Posterior vena cava (tissue), 2 donors: ENCODE data around the gene ENOX1. TPM values are rescaled to one million over a fixed set of nuclear protein-coding genes. Genes with fewer than 3 reads are reported as not detected.
"Not testable (repeated sequence)": the region's sequence is repeated elsewhere in the genome, so short reads cannot be mapped to it uniquely, and the experiment has no call there.

ENCODE experiments used
- DNase-seq: peaks from one replicate; pipeline ENCODE4 v3.0.0-alpha.2; 2020; ENCODE audit warnings: low spot score
- intact Hi-C, 2 donors: fragments of 100-400 bp; cut with DNase I; formaldehyde crosslinking; loops; one replicate each; pipeline versions ENCODE4 v1.14.1 to v1.14.2; 2022 to 2023
- long read RNA-seq, 2 donors: library from polyadenylated mRNA; unstranded; transcript quantifications; one replicate each; pipeline ENCODE4 v2.0.0, GENCODE V29; 2020 to 2021
- total RNA-seq, 2 donors: library from RNA; stranded (reverse); fragmentation: NEBNext Ultra II Directional; extraction: Animal tissue kit (Norgen Biotek cat#: 25700); gene quantifications; one replicate each; pipeline ENCODE4 v1.2.1, GENCODE V29; 2021
- donor health status: DM: yes; HTN: yes; CAD: no.
- donor health status: DM: yes; HTN: yes; CAD: no.

ENOX1 gene
- 1 to 10 TPM; 2.7 to 5.3 TPM for total RNA-seq
- long read RNA-seq, donor 1, partial matches to known transcripts: 2 of 8 reads
- long read RNA-seq, donor 1, other reads (novel, unspliced or antisense): 6 of 8 reads
- long read RNA-seq, donor 2, partial matches to known transcripts: 3 of 4 reads
- long read RNA-seq, donor 2, other reads (novel, unspliced or antisense): 1 of 4 reads

DNA sequence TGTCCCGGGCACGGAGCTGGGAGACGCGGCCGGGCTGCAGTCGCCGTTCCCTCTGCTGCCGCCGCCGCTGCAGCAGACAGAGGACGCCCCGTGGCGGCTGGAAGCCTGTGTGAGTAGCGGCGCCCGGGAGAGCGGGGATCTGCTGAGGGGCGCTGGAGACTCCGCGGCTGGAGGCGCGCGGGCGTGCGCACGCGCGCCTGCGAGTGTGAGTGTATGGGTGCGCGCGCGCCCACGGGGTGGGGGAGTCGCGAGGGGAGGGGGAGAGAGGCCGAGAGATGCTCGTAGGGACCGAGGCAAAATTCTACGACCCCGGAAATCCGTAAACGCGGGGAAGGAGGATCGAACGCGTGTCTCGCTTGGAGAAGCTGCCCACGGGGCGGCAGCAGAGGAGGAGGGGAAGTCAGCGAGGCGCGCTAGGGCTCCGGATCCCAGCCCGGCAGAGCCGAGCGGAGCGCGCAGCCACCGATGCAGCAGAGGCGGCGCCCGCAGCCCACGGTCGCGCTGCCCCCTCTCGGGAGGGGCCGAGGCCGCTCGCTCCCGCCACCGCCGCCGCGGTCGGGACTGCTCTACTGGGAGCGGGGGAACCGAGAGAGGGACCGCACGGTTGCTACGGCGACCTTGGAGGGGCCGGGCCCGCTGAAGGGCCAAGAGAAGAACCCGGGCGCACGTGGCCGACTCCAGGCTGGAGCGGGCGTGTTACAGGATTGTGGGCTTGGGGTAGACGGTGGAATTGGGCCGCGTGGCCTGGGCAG is at the start of gene ENOX1:
TSS of gene ENOX1 (minus strand) at position 207 of the 752 bp plus-strand sequence.
- peak; percentile 86 for DNase-seq
- intact Hi-C loops: no loop called here

DNA sequence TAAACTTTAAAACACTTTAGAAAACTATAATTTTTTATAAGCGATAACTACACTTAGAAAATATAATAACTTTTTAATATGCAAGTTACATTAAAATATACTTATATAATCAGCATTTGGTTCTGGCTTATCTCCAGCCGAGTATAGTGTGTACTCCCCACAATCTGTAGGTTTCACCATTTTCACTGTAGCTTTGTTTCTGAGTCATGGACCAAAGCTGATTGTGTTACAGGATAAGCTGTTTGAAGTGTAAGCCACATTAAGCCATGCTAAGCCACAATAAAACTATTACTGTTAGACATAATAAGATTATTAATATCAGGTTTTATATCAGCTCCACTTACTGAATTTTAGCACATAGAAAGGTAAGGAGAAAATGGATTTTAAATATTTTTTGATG is 48.9 kb upstream of the ENOX1 start:
- DNase-seq: no peak
- intact Hi-C loops: no loop called here

DNA sequence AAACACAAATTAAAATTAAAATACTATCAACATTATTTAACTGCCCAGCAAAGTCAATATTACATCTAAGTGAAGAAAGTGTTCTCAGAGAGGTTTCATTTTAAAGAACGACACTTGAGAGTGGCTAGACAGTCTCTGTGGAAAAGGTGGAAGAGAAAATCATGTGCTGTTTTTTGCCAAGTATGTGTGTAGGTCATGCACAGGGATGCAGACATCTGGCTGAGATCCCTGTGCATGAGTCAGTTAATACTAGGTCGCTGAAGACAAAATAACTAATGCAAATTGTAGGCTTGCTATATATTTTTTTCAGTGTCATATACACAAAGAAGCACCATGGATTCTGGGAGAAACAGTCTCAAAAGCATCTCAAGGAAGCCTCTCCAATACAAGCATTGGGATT is 44.3 kb upstream of the ENOX1 start:
- intact Hi-C loops: no loop called here
- DNase-seq: no peak

DNA sequence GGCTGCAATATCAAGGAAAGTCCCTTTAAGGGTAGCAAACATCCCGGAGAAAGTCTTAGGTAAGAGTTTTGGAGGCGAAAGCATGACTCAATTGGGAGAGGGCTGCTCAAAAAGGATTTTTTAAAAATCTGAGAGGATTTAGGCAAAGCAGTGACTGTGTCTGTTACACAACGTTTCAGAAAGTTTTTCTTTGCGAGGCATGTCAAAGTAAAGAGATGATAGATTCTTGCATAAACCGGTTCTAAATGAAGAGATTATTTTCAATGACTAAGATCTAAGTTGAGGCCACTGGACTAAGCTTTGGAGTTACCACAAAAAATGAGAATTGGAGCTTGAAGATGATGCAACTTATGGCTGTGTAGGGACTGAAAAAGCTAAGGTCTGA is 43.7 kb upstream of the ENOX1 start:
- intact Hi-C loops: no loop called here
- DNase-seq: no peak

DNA sequence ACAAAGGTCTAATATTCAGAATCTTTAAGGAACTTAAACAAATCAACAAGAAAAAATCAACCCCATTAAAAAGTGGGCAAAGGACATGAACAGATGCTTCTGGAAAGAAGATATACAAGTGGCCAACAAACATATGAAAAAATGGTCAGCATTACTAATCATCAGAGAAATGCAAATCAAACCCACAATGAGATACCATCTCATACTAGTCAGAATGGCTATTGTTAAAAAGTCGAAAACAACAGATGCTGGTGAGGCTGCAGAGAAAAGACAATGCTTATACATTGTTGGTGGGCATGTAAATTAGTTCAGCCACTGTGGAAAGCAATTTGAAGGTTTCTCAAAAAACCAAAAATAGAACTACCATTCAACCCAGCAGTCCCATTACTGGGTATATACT is 37.9 kb upstream of the ENOX1 start:
- intact Hi-C loops, DNase-seq: not testable (repeated sequence)

DNA sequence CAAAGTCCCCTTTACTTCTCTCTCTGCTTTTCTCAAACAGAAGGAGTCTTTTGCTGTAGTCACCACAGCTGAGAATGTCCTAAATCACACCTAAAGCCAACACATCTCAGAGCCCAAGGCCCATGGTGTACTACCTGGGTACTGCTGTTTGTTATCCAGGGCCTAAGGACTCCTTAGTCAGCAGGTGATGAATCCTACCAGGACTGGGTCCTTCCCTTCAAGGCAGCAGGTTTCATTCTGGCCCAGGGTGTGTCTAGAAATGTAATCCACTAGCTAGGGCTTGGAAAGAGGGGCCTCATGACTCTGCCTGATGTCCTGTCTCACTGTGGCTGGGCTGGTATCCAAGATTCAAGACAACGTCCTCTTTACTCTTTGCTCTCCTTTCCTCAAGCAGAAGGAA is 36.2 kb upstream of the ENOX1 start:
- intact Hi-C loops: no loop called here
- DNase-seq: no peak

DNA sequence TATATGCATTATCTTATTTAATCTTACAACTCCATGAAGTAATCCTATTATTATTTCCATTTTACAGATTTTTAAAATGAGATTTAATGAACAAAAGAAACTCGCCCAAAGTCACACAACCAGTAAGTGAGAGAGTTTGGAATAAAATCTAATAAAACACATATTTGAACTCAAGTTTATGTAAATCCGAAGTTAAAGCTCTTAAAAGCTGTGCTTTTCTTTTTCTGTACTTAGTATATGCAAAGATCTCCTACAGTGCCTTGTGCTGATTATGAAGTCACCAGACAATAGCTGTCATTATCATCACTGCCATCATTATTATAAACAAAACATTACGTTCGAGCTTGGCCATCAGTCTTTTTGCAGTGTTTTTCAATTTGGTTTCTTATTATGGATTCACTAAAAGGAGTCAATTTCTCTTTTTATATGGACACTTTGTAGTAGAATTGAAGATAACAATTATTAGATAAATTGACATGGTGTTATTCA is 29.7 kb upstream of the ENOX1 start:
- intact Hi-C loops: no loop called here
- no peak for DNase-seq

DNA sequence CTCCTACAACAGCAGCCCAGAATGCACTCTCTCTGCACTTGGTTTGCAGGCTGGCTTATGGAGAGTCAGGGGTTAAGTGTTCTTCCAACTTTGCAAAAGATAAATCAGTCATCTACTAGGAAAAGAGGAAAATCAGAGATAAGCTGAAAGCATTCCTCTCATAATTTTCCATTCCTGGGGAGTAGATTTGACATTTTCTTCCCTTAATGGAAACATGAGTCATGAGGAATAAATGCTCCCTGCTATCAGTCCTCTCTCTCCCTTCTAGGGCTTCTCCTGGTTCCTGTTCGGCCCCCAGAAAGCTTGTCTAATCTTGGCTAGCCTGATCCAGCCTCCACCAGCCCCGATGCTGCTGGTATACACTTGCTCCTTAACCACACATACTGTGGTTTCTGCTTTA is 28.4 kb upstream of the ENOX1 start:
- DNase-seq: no peak
- intact Hi-C loops: no loop called here

DNA sequence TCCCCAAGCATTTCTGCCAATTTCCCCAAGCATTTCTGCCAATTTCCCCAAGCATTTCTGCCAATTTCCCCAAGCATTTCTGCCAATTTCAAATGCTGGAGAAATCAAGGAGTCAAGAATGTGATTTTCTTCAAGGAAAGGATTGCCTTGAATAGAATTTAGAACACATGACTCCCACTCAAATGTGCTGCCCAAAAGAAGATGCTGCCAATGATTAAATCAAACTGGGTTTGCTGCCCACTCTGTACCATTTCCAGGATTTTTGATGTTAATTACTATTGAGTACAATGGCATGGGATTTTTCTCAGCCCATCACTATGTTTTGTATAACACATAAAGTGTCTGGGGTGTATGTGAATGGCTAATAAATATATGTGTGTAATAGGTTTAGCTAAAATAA is 21.9 kb upstream of the ENOX1 start:
- no peak for DNase-seq
- intact Hi-C loops: loop anchor here in 1 of 2 donors (10.0 kb wide), 2 partner anchors 724 to 844 kb away; no protein-coding TSS in a partner anchor

DNA sequence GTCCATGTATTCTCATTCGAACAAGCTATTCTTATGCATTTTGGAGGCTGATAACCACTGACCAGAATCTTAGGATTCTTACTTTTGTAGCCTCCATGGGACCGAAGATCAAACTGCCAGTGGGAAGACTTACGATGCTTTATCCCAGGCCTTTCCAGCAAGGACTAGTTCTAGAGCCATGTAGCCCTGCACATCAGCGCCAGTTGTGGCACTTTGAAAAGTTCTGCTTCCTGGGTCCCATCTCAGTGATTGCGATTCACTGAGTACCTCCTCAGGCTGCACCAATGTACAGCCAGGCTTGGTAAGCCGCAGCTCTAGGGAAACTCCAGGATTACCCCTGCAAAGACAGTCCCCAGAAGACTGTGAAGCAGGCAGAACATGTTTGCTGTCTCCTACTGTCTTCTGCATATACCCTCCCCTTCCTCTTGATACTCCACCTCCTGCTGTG is 18.9 kb upstream of the ENOX1 start:
- DNase-seq: no peak
- intact Hi-C loops: loop anchor here in 1 of 2 donors (10.0 kb wide), 2 partner anchors 721 to 841 kb away; no protein-coding TSS in a partner anchor

DNA sequence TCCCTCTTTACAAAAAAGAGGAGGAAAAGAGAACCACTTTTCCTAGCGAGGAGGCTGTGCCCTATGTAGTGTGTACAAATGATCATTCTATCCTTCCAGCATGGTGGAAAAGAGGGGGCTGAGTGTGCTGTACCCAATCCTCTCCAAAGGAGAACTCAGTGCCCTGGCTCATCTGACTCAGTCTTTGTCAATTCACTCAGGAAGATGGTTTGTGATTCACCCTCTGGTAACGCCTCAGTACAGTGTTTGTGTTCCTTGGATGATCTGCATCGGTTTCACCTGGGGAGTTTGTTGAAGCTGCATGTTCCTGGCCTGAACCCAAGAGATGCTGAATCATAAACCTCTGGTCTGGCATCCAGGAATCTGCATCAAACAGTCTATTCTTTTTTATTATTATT is 18.3 kb upstream of the ENOX1 start:
- intact Hi-C loops: loop anchor here in 1 of 2 donors (10.0 kb wide), 2 partner anchors 720 to 840 kb away; no protein-coding TSS in a partner anchor
- DNase-seq: no peak

DNA sequence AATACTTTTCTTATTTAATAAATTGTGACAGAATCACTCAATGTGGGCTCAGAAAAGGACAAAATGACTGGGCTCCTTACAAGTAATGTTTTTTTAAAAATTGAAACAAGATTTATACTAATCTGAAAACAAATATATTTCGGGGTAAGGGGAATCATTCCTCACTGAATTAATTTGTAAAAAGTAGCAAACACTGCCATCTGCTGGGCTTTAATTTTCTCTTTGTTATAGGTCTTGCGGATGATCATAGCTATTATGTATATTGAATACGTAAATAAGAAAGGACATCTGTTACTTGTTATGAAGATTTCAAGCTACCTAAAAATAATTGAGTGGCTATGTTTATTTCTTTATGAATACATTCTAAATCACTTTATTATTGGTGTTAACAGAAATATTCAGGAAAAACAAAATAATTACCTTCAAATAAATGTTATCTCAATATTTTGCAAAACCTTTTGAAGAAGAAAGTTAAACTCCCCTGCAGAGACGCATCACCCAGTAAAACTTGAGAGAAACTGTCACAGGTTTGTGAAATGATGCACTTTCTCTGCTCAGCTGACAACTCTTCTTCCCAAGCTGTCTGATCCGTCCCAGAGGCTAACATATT is 17.8 kb upstream of the ENOX1 start:
- no peak for DNase-seq
- intact Hi-C loops: loop anchor here in 1 of 2 donors (10.0 kb wide), 2 partner anchors 720 to 840 kb away; no protein-coding TSS in a partner anchor

DNA sequence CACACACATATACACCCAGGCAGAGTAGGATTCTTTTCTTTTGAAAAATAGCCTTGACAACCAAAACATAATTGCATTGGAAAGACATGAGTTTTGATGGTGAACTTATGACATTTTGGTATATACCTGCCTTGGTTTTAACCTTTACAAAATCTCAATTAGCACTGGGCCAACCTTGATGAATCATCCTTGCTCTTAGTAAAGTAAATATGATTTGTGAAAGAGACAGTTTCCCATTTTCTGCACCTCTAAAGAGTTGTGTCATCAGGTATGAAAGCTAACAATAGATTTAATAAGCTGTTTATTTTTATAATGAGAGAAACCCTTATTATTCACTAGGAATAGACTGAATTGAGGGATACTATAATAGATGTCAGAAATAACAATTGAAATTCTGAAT is 15.7 kb upstream of the ENOX1 start:
- DNase-seq: no peak
- intact Hi-C loops: loop anchor here in 1 of 2 donors (10.0 kb wide), 2 partner anchors 718 to 838 kb away; no protein-coding TSS in a partner anchor

DNA sequence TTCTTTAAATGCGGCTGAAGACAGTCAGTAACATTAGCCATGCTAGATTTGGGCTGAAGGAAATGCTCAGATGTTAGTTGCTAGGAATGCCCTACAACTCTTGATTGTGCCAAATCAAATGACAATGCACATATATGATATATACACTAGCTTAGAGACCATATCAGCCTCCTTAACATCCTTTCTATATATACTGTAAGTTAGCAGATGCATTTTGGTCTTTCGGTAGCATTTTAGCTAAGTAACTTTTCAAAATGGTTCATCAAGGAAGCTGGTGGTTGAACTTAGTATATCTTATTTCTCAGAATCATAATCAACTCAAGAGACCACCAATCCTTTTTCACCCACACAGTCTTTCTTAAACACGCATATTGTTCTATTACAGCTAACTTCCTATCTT is 14.1 kb upstream of the ENOX1 start:
- no peak for DNase-seq
- intact Hi-C loops: loop anchor here in 1 of 2 donors (10.0 kb wide), 2 partner anchors 716 to 836 kb away; no protein-coding TSS in a partner anchor

DNA sequence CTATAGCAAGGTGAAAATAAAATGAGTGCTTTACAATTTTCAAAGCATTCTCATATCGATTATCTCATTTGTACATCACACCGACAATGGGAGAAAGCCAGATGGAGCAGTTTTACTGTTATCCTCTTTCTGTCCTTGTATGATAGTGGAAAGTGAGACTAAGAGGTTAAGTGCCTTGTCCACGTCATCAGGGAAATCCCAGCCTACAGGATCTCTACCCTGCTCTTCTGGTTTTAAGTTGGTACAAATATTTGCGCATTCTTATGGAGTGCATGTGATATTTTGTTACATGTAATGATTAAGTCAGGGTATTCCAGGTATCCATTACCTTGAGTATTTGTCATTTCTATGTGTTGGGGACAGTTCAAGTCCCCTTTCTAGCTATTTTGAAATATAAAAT is 12.4 kb upstream of the ENOX1 start:
- no peak for DNase-seq
- intact Hi-C loops: no loop called here

DNA sequence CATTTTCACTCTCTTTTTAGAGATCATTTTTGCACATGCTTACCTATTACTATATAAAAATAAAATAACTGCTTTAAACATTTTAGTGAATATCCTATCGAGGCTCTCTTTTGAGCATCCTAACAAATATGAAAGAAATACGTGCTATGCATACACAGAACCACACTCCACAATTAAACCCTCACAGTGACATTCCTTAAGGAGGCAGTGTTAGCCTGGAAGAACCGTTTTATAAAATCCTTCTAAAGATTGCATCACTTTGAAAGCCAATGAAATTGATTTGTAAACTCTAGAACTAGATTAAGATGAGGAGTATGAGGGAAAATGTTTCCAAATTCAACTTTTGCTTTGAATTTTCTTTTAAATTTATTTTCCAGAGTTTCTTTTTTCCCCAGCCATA is 11.1 kb upstream of the ENOX1 start:
- no peak for DNase-seq
- intact Hi-C loops: no loop called here

DNA sequence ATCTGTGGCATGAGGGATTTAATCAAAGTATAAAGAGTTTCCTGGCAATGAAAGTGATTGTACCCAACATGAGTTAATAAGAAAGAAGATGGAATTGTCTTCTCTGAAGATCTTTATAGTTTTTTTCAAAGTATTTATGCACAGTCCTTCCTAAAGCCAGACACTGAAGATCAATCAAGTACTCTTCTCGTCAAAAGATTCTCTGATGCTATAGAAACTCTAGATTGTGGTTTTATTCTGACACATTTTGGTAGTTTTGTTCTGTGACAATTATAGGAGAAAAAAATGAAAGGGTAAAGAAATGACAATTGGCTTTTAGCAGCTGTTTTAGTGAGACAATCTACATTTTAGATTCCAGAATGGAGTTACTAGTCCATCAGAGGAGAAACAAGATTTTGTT is 10.4 kb upstream of the ENOX1 start:
- DNase-seq: no peak
- intact Hi-C loops: no loop called here

DNA sequence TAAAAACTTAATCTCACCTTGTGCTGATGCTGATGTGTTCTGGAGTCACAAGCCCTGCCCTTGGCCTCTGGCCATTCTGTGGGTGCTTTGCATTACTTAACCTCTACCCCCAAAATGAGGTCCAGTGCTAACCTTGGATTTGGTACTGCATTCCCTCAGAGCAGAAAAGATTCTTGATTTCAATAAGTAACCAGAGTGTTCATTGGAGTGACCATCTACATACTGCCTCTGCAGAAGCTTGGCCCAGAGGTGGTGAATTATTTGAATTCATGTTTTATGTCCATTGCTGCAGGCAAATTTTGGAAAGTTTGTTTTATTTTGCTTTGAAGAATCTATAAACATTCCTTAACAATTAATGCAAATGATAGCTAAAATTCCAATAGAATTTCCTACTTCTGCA is 7.6 kb upstream of the ENOX1 start:
- DNase-seq: no peak
- intact Hi-C loops: no loop called here

DNA sequence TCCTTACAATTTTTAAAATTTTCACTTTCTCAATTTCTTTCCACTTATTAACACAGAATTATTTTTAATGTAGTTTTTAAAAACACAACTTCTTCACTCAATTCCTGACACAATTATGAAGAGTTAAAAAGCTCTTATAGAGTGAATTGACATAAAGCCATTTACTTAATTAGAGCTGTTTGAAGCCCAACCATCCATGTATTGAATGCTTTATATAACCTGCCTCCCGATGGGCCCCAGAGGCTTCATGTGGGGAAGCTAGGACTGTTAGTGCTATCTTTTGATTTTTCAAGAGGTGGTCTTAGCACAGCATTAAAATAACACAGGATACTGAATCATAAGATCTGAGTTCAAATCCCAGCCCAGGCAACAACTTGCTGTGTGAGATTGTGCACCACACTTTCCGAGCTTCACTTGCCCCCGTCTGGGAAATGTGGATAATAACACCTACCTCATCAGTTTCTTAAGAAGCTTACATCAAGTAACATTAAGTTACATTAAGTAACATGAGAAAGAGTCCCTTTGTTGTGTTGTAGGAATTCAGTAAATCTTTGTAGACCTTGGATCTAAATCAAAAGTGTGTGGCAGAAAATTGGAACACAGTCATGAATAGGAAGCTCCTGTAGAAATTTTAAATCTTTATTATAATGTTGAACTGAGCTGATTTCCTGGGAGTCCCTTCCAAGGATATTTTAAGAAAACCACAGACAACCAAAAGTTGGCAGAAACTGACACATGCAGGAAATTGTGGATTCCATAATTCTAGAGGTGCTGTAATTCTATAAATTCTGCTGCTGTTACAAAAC is 5.5 kb upstream of the ENOX1 start:
- intact Hi-C loops: no loop called here

More for the DNA sequence above, 5.5 kb upstream of the ENOX1 start:
- DNase-seq: no peak
